ENCODE results near the gene CPSF4.

Gene CPSF4

GRCh38 chr7:99497766-99498545 is 59.2 kb downstream of the CPSF4 start:
- TF ChIP-seq, protein P1, sequence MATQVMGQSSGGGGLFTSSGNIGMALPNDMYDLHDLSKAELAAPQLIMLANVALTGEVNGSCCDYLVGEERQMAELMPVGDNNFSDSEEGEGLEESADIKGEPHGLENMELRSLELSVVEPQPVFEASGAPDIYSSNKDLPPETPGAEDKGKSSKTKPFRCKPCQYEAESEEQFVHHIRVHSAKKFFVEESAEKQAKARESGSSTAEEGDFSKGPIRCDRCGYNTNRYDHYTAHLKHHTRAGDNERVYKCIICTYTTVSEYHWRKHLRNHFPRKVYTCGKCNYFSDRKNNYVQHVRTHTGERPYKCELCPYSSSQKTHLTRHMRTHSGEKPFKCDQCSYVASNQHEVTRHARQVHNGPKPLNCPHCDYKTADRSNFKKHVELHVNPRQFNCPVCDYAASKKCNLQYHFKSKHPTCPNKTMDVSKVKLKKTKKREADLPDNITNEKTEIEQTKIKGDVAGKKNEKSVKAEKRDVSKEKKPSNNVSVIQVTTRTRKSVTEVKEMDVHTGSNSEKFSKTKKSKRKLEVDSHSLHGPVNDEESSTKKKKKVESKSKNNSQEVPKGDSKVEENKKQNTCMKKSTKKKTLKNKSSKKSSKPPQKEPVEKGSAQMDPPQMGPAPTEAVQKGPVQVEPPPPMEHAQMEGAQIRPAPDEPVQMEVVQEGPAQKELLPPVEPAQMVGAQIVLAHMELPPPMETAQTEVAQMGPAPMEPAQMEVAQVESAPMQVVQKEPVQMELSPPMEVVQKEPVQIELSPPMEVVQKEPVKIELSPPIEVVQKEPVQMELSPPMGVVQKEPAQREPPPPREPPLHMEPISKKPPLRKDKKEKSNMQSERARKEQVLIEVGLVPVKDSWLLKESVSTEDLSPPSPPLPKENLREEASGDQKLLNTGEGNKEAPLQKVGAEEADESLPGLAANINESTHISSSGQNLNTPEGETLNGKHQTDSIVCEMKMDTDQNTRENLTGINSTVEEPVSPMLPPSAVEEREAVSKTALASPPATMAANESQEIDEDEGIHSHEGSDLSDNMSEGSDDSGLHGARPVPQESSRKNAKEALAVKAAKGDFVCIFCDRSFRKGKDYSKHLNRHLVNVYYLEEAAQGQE (IDR thresholded peaks at IDR 0.05; ENCODE audit: low read depth): no peak
- TF ChIP-seq TAF1 (IDR thresholded peaks at IDR 0.05; ENCODE audit: low read depth): no peak
- no peak for TF ChIP-seq FOXM1 (IDR thresholded peaks at IDR 0.05; ENCODE audit: borderline replicate concordance, low read depth)
- TF ChIP-seq ZBTB7A (IDR thresholded peaks at IDR 0.05; ENCODE audit: low read depth): no peak
- TF ChIP-seq RAD21 (IDR thresholded peaks at IDR 0.05; ENCODE audit: low read depth): no peak
- no peak for TF ChIP-seq CREB1 (IDR thresholded peaks at IDR 0.05; ENCODE audit: low read depth)
- TF ChIP-seq EGR1 (IDR thresholded peaks at IDR 0.05): no peak
- no peak for TF ChIP-seq TEAD4 (IDR thresholded peaks at IDR 0.05)
- no peak for TF ChIP-seq TCF12 (IDR thresholded peaks at IDR 0.05; ENCODE audit: low read depth)
- TF ChIP-seq USF1 (IDR thresholded peaks at IDR 0.05): no peak
- TF ChIP-seq CEBPB (IDR thresholded peaks at IDR 0.05): no peak
- no peak for TF ChIP-seq YY1 (IDR thresholded peaks at IDR 0.05; ENCODE audit: low read depth)

- TF ChIP-seq TAF1 (IDR thresholded peaks at IDR 0.05; ENCODE audit: low read depth) (no peak), EGR1 (IDR thresholded peaks at IDR 0.05) (no peak), NFIC (IDR thresholded peaks at IDR 0.05) (no peak), CEBPB (IDR thresholded peaks at IDR 0.05) (no peak), YY1 (IDR thresholded peaks at IDR 0.05; ENCODE audit: low read depth) (no peak), ZBTB7A (IDR thresholded peaks at IDR 0.05; ENCODE audit: low read depth) (no peak), CREB1 (IDR thresholded peaks at IDR 0.05; ENCODE audit: low read depth) (no peak), TCF12 (IDR thresholded peaks at IDR 0.05; ENCODE audit: low read depth) (no peak), FOXM1 (IDR thresholded peaks at IDR 0.05; ENCODE audit: borderline replicate concordance, low read depth) (no peak), USF1 (IDR thresholded peaks at IDR 0.05) (no peak), TEAD4 (IDR thresholded peaks at IDR 0.05) (no peak), EP300 (IDR thresholded peaks at IDR 0.05; ENCODE audit: borderline replicate concordance) (no peak)
- TF ChIP-seq, protein P1 (IDR thresholded peaks at IDR 0.05; ENCODE audit: low read depth): no peak
Observed at GRCh38 chr7:99498546-99498944, 59.8 kb downstream of the CPSF4 start.

- no peak for TF ChIP-seq TAF1 (IDR thresholded peaks at IDR 0.05; ENCODE audit: low read depth)
- TF ChIP-seq ZBTB7A (IDR thresholded peaks at IDR 0.05; ENCODE audit: low read depth): no peak
- TF ChIP-seq USF1 (IDR thresholded peaks at IDR 0.05): no peak
- TF ChIP-seq EP300 (IDR thresholded peaks at IDR 0.05; ENCODE audit: borderline replicate concordance): no peak
- TF ChIP-seq CEBPB (IDR thresholded peaks at IDR 0.05): no peak
- TF ChIP-seq CREB1 (IDR thresholded peaks at IDR 0.05; ENCODE audit: low read depth): no peak
- TF ChIP-seq MAX (IDR thresholded peaks at IDR 0.05): no peak
- no peak for TF ChIP-seq TEAD4 (IDR thresholded peaks at IDR 0.05)
- no peak for TF ChIP-seq FOXM1 (IDR thresholded peaks at IDR 0.05; ENCODE audit: borderline replicate concordance, low read depth)
- no peak for TF ChIP-seq EGR1 (IDR thresholded peaks at IDR 0.05)
- TF ChIP-seq NFIC (IDR thresholded peaks at IDR 0.05): no peak
- no peak for TF ChIP-seq RAD21 (IDR thresholded peaks at IDR 0.05; ENCODE audit: low read depth)
- TF ChIP-seq TCF12 (IDR thresholded peaks at IDR 0.05; ENCODE audit: low read depth): no peak
- TF ChIP-seq YY1 (IDR thresholded peaks at IDR 0.05; ENCODE audit: low read depth): no peak
- TF ChIP-seq, protein P1 (IDR thresholded peaks at IDR 0.05; ENCODE audit: low read depth): no peak
Observed at GRCh38 chr7:99499371-99499720, 60.6 kb downstream of the CPSF4 start.
